Subcutaneous abdominal adipose tissue (tissue), 5 donors: ENCODE results near the gene SDHC.

Experiments
- H3K27ac ChIP-seq: one replicate; pipeline ENCODE4 v1.7.0; 2013; ENCODE audit warnings: low read depth, mild to moderate bottlenecking, inconsistent platforms, low read length, moderate library complexity
- H3K27me3 ChIP-seq, 5 donors: one replicate each; pipeline ENCODE4 v1.7.0; 2013; ENCODE audit warnings: low read length in 5 of 5, inconsistent platforms in 1 of 5; ENCODE audit not compliant: control insufficient read depth in 5 of 5, insufficient read depth in 4 of 5
- H3K36me3 ChIP-seq, 5 donors: one replicate each; pipeline ENCODE4 v1.7.0; 2013; ENCODE audit warnings: low read length in 5 of 5; ENCODE audit not compliant: control insufficient read depth in 5 of 5, insufficient read depth in 5 of 5
- H3K4me1 ChIP-seq, 5 donors: one replicate each; pipeline ENCODE4 v1.7.0; 2013; ENCODE audit warnings: low read length in 5 of 5, mild to moderate bottlenecking in 3 of 5, moderate library complexity in 1 of 5; ENCODE audit not compliant: control insufficient read depth in 5 of 5, insufficient read depth in 5 of 5
- H3K4me3 ChIP-seq, 5 donors: one replicate each; pipeline ENCODE4 v1.7.0; 2013; ENCODE audit warnings: low read length in 5 of 5, low read depth in 1 of 5
- H3K9ac ChIP-seq, 5 donors: one replicate each; pipeline ENCODE4 v1.7.0; 2013; ENCODE audit warnings: low read length in 5 of 5, mild to moderate bottlenecking in 4 of 5, moderate library complexity in 3 of 5
- H3K9me3 ChIP-seq, 5 donors: one replicate each; pipeline ENCODE4 v1.7.0; 2013; ENCODE audit warnings: low read length in 5 of 5; ENCODE audit not compliant: control insufficient read depth in 5 of 5
- donor health status: healthy.
- donor health status: healthy.
- donor health status: healthy.
- donor health status: healthy.
- donor health status: healthy.

The SDHC gene

GRCh38 chr1:161287482-161288054, 26.6 kb upstream of the SDHC start:
- Histone ChIP-seq H3K27ac (no peak overlapping the region), H3K4me3 (no peak overlapping the region), H3K9ac (no peak overlapping the region), H3K27me3 (no peaks in the 10 kb centered on the region), H3K4me1 (no peaks in the 10 kb centered on the region), H3K36me3 (peaks cover 0 to 5% (median 3%) of the 10 kb centered on the region in 5 donors), H3K9me3 (no peaks in the 10 kb centered on the region)

- Histone ChIP-seq H3K4me1 (no peaks in the 10 kb centered on the region), H3K36me3 (peaks cover 0 to 5% (median 3%) of the 10 kb centered on the region in 5 donors), H3K4me3 (no peak overlapping the region), H3K27me3 (no peaks in the 10 kb centered on the region), H3K9me3 (no peaks in the 10 kb centered on the region), H3K27ac (no peak overlapping the region), H3K9ac (no peak overlapping the region)
Observed at GRCh38 chr1:161290779-161291178, 23.4 kb upstream of the SDHC start.

GRCh38 chr1:161297415-161297814, 16.8 kb upstream of the SDHC start:
- Histone ChIP-seq H3K27ac (no peak overlapping the region), H3K36me3 (no peaks in the 10 kb centered on the region), H3K4me1 (no peaks in the 10 kb centered on the region), H3K4me3 (no peak overlapping the region), H3K9ac (no peak overlapping the region), H3K27me3 (no peaks in the 10 kb centered on the region), H3K9me3 (no peaks in the 10 kb centered on the region)

- Histone ChIP-seq H3K4me1 (no peaks in the 10 kb centered on the region), H3K27ac (no peak overlapping the region)
Observed at GRCh38 chr1:161298116-161298515, 16.1 kb upstream of the SDHC start.

GRCh38 chr1:161299347-161299746, 14.8 kb upstream of the SDHC start:
- peaks cover 0 to 3% (median 0%) of the 10 kb centered on the region in 5 donors for H3K4me1 ChIP-seq
- no peak overlapping the region for H3K27ac ChIP-seq
- no peaks in the 10 kb centered on the region for H3K27me3 ChIP-seq
- H3K9me3 ChIP-seq: no peaks in the 10 kb centered on the region
- peaks cover 0 to 4% (median 0%) of the 10 kb centered on the region in 5 donors for H3K36me3 ChIP-seq
- H3K4me3 ChIP-seq: no peak overlapping the region
- H3K9ac ChIP-seq: no peak overlapping the region

More at GRCh38 chr1:161298116-161298515, 16.1 kb upstream of the SDHC start:
- Histone ChIP-seq H3K36me3 (peaks cover 0 to under 1% (median 0%) of the 10 kb centered on the region in 5 donors), H3K27me3 (no peaks in the 10 kb centered on the region), H3K9ac (no peak overlapping the region), H3K9me3 (no peaks in the 10 kb centered on the region), H3K4me3 (no peak overlapping the region)

GRCh38 chr1:161300478-161300877, 13.7 kb upstream of the SDHC start:
- H3K9ac ChIP-seq: no peak overlapping the region
- no peak overlapping the region for H3K27ac ChIP-seq
- H3K36me3 ChIP-seq: peaks cover 0 to 4% (median 0%) of the 10 kb centered on the region in 5 donors
- H3K4me1 ChIP-seq: peaks cover 0 to 14% (median 11%) of the 10 kb centered on the region in 5 donors
- no peak overlapping the region for H3K4me3 ChIP-seq
- H3K9me3 ChIP-seq: no peaks in the 10 kb centered on the region
- no peaks in the 10 kb centered on the region for H3K27me3 ChIP-seq

GRCh38 chr1:161304927-161305866, 9.0 kb upstream of the SDHC start:
- Histone ChIP-seq H3K36me3 (peaks cover 0 to 4% (median 0%) of the 10 kb centered on the region in 5 donors), H3K9me3 (no peaks in the 10 kb centered on the region), H3K4me1 (peaks cover 2 to 40% (median 36%) of the 10 kb centered on the region in 5 donors), H3K9ac (peak overlapping the region; percentile 28 to 83 (median 79)), H3K27me3 (no peaks in the 10 kb centered on the region), H3K27ac (peak overlapping the region; percentile 82), H3K4me3 (peak overlapping the region; percentile 78 to 87 (median 84))

- peak overlapping the region; percentile 82 for H3K27ac ChIP-seq
- H3K9me3 ChIP-seq: no peaks in the 10 kb centered on the region
- H3K9ac ChIP-seq: peak overlapping the region in 4 of 5 donors; percentile 67 to 83 (median 81)
- peak overlapping the region; percentile 78 to 87 (median 84) for H3K4me3 ChIP-seq
- H3K36me3 ChIP-seq: peaks cover 0 to 4% (median 0%) of the 10 kb centered on the region in 5 donors
- H3K4me1 ChIP-seq: peaks cover 2 to 40% (median 36%) of the 10 kb centered on the region in 5 donors
- H3K27me3 ChIP-seq: no peaks in the 10 kb centered on the region
Observed at GRCh38 chr1:161305867-161306519, 8.2 kb upstream of the SDHC start.

- H3K9me3 ChIP-seq: no peaks in the 10 kb centered on the region
- peaks cover 0 to 4% (median 0%) of the 10 kb centered on the region in 5 donors for H3K36me3 ChIP-seq
- H3K27me3 ChIP-seq: no peaks in the 10 kb centered on the region
- H3K27ac ChIP-seq: peak overlapping the region; percentile 82
- peak overlapping the region in 4 of 5 donors; percentile 10 to 47 (median 34) for H3K4me3 ChIP-seq
- peaks cover 2 to 40% (median 36%) of the 10 kb centered on the region in 5 donors for H3K4me1 ChIP-seq
- H3K9ac ChIP-seq: peak overlapping the region in 1 of 5 donors; percentile 67
Observed at GRCh38 chr1:161307230-161307768, 6.9 kb upstream of the SDHC start.
